ENCODE measurements around the gene DMD. TPM values are rescaled to one million over a fixed set of nuclear protein-coding genes. Genes with fewer than 3 reads are reported as not detected.

Gene DMD
- polyA plus RNA-seq, 3 donors from 2014 or later: not detected

DNA sequence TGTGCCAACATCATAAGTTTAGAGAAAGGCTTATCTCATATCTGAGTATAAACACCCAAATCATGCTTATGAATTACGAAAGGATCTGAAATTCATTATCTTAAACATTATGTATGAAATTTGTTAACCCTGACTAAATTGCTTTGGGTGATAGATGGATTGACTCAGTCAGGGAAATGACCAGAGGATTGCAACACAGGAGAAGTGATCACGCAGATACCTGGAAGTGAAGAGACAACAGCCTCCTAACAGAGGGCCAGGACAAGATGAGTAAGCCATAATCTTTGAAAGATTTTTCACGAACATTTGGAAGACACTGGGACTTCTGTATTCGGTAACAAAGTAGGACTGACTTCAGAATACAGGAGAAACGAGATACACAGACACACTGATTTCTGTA, 363.4 kb downstream of the DMD start:
- no peak overlapping the region for H3K27ac Mint-ChIP-seq
- peaks cover 0 to 2% (median 0%) of the 10 kb centered on the region in 3 donors for H3K27me3 Mint-ChIP-seq (ENCODE audit: low read depth in 3 of 3)
- H3K9me3 Mint-ChIP-seq: peaks cover 0 to 14% (median 9%) of the 10 kb centered on the region in 6 donors
- H3K36me3 Mint-ChIP-seq: no peaks in the 10 kb centered on the region
- H3K4me3 Mint-ChIP-seq: no peak overlapping the region
- H3K4me1 Mint-ChIP-seq: no peaks in the 10 kb centered on the region
- no peak for DNase-seq

DNA sequence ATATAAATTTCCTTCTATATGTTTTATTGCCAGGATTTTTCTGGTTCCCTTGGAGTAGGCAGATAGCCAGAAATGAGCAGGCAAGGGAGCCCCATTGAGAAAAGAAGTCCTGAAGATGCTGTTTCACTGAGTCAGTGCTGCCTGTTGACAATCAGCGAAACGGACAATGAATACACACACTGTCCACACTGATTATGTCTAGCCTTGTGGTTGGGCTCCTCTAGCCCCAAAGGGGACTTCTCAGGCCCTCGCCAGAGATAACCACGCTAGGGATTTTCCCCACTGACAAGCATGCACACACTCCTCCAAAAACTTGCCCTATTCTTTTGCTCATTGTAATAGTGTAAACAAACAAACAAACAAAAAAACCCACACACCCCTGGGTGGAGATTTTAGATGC, 369.3 kb downstream of the DMD start:
- no peaks in the 10 kb centered on the region for H3K4me1 Mint-ChIP-seq
- no peak overlapping the region for H3K27ac Mint-ChIP-seq
- H3K9me3 Mint-ChIP-seq: peaks cover 0 to 19% (median 9%) of the 10 kb centered on the region in 6 donors
- no peak for DNase-seq
- no peaks in the 10 kb centered on the region for H3K36me3 Mint-ChIP-seq
- H3K27me3 Mint-ChIP-seq (ENCODE audit: low read depth in 3 of 3): peaks cover 0 to 4% (median 0%) of the 10 kb centered on the region in 3 donors
- H3K4me3 Mint-ChIP-seq: no peak overlapping the region

DNA sequence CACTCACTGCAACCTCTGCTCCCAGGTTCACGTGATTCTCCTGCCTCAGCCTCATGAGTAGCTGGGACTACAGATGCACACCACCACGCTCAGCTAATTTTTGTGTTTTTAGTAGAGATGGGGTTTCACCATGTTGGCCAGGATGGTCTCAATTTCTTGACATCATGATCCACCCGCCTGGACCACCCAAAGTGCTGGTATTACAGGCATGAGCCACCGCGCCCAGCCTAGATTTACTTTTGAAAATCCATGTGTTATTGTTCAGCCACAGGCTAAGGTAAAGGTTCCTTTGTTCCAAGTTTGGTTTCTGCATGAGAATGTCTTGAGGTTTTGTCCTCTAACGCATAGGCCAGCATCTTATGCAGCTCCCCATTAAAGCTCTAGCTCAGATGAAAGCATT, 371.6 kb downstream of the DMD start:
- Mint-ChIP-seq H3K36me3 (no peaks in the 10 kb centered on the region), H3K4me3 (no peak overlapping the region), H3K27ac (no peak overlapping the region), H3K9me3 (peaks cover 0 to 25% (median 9%) of the 10 kb centered on the region in 6 donors), H3K27me3 (ENCODE audit: low read depth in 3 of 3) (peaks cover 0 to 4% (median 0%) of the 10 kb centered on the region in 3 donors), H3K4me1 (no peaks in the 10 kb centered on the region)
- DNase-seq: no peak

DNA sequence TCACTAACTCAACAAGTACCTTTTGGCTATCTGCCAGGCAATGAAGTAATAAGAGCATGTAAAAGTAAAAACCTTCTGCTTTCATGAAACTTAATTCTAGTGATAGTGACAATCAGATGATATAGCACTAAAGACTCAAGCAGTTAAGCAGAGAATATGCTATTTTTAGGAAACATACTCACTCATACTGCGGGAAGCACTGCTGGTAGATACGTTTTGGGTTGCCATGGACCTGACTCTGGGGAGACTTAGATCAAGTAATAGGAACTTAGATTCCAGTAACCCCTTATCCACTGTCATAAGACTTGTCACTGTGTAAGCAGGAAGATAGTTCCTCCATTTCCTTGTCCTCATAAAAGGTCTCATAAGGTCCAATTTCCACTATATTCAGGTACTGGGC, 386.3 kb downstream of the DMD start:
- Mint-ChIP-seq H3K9me3 (peaks cover 0 to 6% (median under 1%) of the 10 kb centered on the region in 6 donors), H3K36me3 (no peaks in the 10 kb centered on the region), H3K4me3 (no peak overlapping the region), H3K4me1 (no peaks in the 10 kb centered on the region), H3K27ac (no peak overlapping the region), H3K27me3 (ENCODE audit: low read depth in 3 of 3) (no peaks in the 10 kb centered on the region)
- no peak for DNase-seq

DNA sequence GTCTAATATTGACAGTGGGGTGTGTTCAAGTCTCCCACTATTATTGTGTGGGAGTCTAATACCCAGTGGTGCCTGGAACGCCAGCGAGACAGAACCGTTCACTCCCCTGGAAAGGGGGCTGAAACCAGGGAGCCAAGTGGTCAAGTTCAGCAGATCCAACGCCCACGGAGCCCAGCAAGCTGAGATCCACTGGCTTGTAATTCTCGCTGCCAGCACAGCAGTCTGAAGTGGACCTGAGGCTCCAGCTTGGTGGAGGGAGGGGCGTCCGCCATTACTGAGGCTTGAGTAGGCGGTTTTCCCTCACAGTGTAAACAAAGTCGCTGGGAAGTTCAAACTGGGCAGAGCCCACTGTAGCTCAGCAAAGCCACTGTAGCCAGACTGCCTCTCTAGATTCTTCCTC, 407.3 kb downstream of the DMD start:
- H3K4me3 Mint-ChIP-seq: no peak overlapping the region
- H3K27me3 Mint-ChIP-seq (ENCODE audit: low read depth in 3 of 3): peaks cover 0 to 6% (median 2%) of the 10 kb centered on the region in 3 donors
- peaks cover 0 to 11% (median 5%) of the 10 kb centered on the region in 6 donors for H3K9me3 Mint-ChIP-seq
- H3K36me3 Mint-ChIP-seq: no peaks in the 10 kb centered on the region
- H3K4me1 Mint-ChIP-seq: no peaks in the 10 kb centered on the region
- no peak overlapping the region for H3K27ac Mint-ChIP-seq
- DNase-seq: no peak

DNA sequence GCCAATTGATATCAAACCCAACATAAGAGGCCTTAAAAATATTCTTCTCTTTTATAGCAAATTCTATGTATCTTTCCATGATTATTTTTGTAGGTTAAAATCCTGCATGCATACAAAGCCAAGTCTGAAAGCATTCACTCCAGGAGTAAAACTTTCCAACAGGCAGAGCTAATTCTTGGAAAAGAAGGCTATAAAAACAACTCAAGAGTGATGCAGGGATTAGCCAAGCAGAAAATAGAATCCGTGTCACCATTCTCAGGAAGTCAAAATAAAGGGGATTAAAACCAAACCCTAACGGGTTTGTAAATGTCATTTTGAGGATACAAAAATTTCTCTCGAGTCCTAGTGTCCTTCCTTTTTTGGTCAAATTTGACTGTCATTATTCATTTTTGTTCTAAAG, 412.4 kb downstream of the DMD start:
- no peaks in the 10 kb centered on the region for H3K4me1 Mint-ChIP-seq
- peaks cover 0 to 2% (median 2%) of the 10 kb centered on the region in 3 donors for H3K27me3 Mint-ChIP-seq (ENCODE audit: low read depth in 3 of 3)
- peaks cover 0 to 11% (median 3%) of the 10 kb centered on the region in 6 donors for H3K9me3 Mint-ChIP-seq
- H3K36me3 Mint-ChIP-seq: no peaks in the 10 kb centered on the region
- no peak overlapping the region for H3K4me3 Mint-ChIP-seq
- no peak for DNase-seq
- H3K27ac Mint-ChIP-seq: no peak overlapping the region

DNA sequence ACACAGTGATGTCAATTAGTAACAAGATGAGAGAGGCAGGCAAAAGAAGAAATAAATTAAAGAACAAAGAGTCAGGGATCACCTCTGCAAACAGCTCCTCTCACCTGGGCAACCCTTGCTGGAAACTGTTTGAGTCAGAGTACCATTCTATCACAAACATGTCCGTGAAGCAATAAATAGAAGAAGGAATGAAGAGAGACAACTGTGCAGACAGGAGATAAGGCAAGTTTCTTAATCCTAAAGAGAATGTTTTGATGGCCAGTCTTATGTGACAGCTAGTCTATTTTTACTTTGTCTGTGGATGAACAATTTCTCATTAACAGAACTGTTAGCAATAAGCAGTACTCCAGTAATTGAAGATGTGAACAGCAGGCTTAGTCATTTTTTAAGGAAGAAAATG, 422.4 kb downstream of the DMD start:
- H3K4me1 Mint-ChIP-seq: no peaks in the 10 kb centered on the region
- peaks cover 0 to 5% (median 3%) of the 10 kb centered on the region in 6 donors for H3K9me3 Mint-ChIP-seq

DNA sequence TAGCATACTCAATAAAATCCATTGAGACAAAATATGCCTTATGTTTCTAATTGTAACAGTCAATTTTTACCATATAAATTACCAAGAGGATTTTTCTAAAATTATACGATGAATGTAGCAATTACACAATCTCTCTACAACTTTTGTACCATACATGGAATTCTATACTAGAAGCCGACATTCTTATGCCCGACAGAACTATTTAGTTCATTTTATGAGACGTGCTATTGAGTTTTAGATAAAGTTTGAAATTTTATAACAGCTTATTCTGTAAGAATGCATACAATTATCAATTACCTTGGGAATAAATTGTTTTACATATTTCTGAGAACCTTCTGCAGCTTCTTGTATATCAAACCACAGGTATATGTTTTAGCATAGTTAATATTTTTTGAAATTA, 431.2 kb downstream of the DMD start:
- Mint-ChIP-seq H3K27ac (no peak overlapping the region), H3K9me3 (peaks cover 0 to 8% (median 3%) of the 10 kb centered on the region in 6 donors), H3K36me3 (no peaks in the 10 kb centered on the region), H3K27me3 (ENCODE audit: low read depth in 3 of 3) (peaks cover 0 to 2% (median 0%) of the 10 kb centered on the region in 3 donors), H3K4me3 (no peak overlapping the region), H3K4me1 (no peaks in the 10 kb centered on the region)
- DNase-seq: no peak

More for the DNA sequence above, 422.4 kb downstream of the DMD start:
- no peak for DNase-seq
- H3K27me3 Mint-ChIP-seq (ENCODE audit: low read depth in 3 of 3): peaks cover 0 to 2% (median 2%) of the 10 kb centered on the region in 3 donors
- no peak overlapping the region for H3K27ac Mint-ChIP-seq
- H3K36me3 Mint-ChIP-seq: no peaks in the 10 kb centered on the region
- H3K4me3 Mint-ChIP-seq: no peak overlapping the region

DNA sequence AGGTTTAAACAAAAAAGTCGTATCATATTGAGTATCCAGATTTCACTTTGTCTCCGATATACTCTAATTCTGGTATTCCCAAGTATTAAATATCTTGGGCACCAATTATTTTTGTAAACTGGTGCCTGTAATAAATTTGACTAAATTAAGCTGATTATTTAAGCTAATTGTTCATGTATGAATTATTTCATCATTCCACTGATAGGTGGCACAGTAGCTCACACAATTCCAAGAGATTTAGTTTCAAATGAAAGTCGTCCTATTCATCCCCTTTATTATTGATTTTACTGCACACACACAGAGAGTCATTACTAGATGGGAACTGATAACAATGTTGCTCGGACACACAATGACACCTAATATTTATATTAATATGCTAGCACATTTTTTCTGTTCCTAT, 432.4 kb downstream of the DMD start:
- no peak overlapping the region for H3K27ac Mint-ChIP-seq
- no peak overlapping the region for H3K4me3 Mint-ChIP-seq
- H3K36me3 Mint-ChIP-seq: no peaks in the 10 kb centered on the region
- H3K27me3 Mint-ChIP-seq (ENCODE audit: low read depth in 3 of 3): peaks cover 0 to 2% (median 1%) of the 10 kb centered on the region in 3 donors
- DNase-seq: no peak
- no peaks in the 10 kb centered on the region for H3K4me1 Mint-ChIP-seq
- H3K9me3 Mint-ChIP-seq: peaks cover 0 to 8% (median 3%) of the 10 kb centered on the region in 6 donors

DNA sequence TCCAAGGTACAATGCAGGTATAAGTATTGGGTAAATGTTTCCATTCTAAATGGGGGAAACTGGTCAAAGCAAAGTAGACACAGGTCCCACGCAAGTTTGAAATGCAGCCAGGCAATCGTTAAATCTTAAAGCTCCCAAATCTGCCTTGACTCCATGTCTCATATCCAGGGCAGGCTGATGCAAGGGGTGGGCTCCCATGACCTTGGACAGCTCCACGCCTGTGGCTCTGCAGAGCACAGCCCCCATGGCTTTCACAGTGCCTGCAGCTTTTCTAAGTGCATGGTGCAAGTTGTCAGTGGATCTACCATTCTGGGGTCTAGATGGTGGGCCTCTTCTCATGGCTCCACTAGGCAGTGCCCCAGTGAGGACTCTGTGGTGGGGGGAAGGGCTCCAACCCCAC, 436.4 kb downstream of the DMD start:
- no peak overlapping the region for H3K4me3 Mint-ChIP-seq
- no peak for DNase-seq
- H3K36me3 Mint-ChIP-seq: no peaks in the 10 kb centered on the region
- H3K4me1 Mint-ChIP-seq: no peaks in the 10 kb centered on the region
- peaks cover 0 to 5% (median 2%) of the 10 kb centered on the region in 6 donors for H3K9me3 Mint-ChIP-seq
- no peak overlapping the region for H3K27ac Mint-ChIP-seq
- H3K27me3 Mint-ChIP-seq (ENCODE audit: low read depth in 3 of 3): peaks cover 0 to 1% (median 0%) of the 10 kb centered on the region in 3 donors

DNA sequence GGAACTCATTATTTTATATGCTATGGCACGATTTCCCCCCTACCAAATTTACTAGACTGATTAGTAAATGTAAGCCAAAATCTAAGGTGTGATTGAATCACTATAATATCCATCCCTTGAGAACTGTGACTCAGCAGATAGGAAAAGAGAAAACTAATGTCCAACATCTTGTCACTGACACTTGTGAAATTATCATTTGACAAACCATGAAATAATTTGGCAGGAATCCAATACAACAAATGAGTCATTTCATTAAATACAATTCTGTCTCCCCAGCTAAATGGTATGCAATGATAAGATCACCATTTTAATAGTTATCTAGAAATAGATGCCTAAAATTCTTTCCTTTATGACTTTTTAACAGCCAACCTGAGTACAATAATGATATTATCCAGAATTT, 462.3 kb downstream of the DMD start:
- Mint-ChIP-seq H3K9me3 (peaks cover 0 to 8% (median 5%) of the 10 kb centered on the region in 6 donors), H3K36me3 (no peaks in the 10 kb centered on the region), H3K4me3 (no peak overlapping the region), H3K27me3 (ENCODE audit: low read depth in 3 of 3) (peaks cover 0 to 2% (median 0%) of the 10 kb centered on the region in 3 donors), H3K4me1 (no peaks in the 10 kb centered on the region), H3K27ac (no peak overlapping the region)
- DNase-seq: no peak

DNA sequence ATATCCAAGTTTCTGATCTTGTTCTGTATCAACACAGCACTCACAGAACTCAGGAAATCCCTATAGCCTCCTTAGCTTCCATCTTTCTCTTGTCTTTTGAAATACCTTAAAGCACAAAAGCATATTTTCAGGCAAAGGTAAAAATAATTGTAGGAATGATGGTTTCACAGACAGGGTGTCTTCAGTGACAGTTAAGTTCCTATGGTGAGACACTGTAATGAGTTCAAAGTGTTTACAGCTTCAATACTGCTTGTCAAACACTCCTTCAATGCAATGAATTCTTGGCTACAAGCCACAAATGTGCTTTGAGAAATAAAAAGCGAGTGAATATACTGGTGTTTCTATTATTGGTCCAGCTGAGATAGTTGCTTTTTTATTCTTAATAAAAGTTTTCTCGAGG, 466.0 kb downstream of the DMD start:
- no peak for DNase-seq
- Mint-ChIP-seq H3K9me3 (peaks cover 0 to 8% (median 3%) of the 10 kb centered on the region in 6 donors), H3K4me3 (no peak overlapping the region), H3K27ac (no peak overlapping the region), H3K4me1 (no peaks in the 10 kb centered on the region), H3K27me3 (ENCODE audit: low read depth in 3 of 3) (peaks cover 0 to 4% (median 4%) of the 10 kb centered on the region in 3 donors), H3K36me3 (no peaks in the 10 kb centered on the region)

DNA sequence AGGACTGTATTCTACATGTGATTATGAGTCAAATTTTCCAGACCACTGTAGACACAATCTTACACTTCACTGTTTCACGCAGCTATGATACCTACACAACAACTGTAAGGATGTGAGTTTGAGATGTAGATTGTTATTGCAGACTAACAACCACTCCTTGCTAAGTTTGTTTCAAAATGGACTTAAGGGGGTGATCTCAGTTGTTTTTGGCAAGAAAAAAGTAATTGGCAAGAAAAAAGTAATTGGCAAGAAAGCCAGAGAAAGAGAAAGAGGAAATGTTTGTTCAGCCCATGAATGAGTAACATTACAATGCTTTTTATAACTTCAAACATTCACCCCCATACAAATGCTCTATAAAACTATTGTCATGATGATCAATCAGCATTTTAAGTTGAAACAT, 466.4 kb downstream of the DMD start:
- Mint-ChIP-seq H3K9me3 (peaks cover 0 to 9% (median 4%) of the 10 kb centered on the region in 6 donors), H3K27me3 (ENCODE audit: low read depth in 3 of 3) (peaks cover 0 to 4% (median 4%) of the 10 kb centered on the region in 3 donors), H3K36me3 (no peaks in the 10 kb centered on the region), H3K4me3 (no peak overlapping the region), H3K27ac (no peak overlapping the region), H3K4me1 (no peaks in the 10 kb centered on the region)
- DNase-seq: no peak

DNA sequence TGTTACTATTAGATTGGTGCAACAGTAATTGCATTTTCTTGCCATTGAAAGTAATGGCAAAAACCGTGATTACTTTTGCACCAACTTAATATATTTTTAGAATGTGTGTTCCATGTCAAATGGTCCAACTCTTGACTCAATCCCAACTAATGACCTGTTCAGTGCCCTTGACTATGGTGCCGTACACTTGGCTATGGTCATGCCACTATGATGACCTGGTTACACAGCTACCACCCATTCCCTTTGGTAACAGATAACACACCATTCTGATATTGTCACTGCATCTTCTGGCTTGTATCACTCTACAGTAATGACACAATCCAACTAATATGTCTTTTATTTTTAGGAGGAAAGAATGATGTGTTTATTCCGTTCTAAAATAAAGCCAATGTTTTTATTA, 469.4 kb downstream of the DMD start:
- DNase-seq: no peak
- no peak overlapping the region for H3K4me3 Mint-ChIP-seq
- H3K36me3 Mint-ChIP-seq: no peaks in the 10 kb centered on the region
- peaks cover 0 to 8% (median 4%) of the 10 kb centered on the region in 6 donors for H3K9me3 Mint-ChIP-seq
- H3K27me3 Mint-ChIP-seq (ENCODE audit: low read depth in 3 of 3): peaks cover 0 to 4% (median 4%) of the 10 kb centered on the region in 3 donors
- no peaks in the 10 kb centered on the region for H3K4me1 Mint-ChIP-seq
- H3K27ac Mint-ChIP-seq: no peak overlapping the region

DNA sequence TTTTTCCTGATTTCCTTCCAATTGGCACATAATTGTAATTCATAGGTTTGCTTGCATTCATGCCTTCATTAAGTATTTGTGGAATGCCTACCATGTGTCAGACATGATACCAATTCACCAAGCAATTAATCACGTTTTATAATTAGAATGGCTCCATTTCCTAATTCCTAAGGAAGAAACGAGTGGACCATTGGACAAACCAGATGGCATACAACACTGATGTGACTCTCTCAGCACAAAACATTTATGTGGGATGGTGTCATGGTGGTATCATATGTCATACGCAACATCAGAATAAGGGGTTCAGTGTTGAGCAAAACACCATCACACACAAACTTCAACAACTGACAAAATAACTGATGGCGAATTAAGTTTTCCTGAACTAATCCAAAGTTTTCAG, 502.8 kb downstream of the DMD start:
- peaks cover 0 to 5% (median 0%) of the 10 kb centered on the region in 6 donors for H3K9me3 Mint-ChIP-seq
- no peaks in the 10 kb centered on the region for H3K36me3 Mint-ChIP-seq
- H3K4me1 Mint-ChIP-seq: no peaks in the 10 kb centered on the region
- H3K4me3 Mint-ChIP-seq: no peak overlapping the region
- H3K27ac Mint-ChIP-seq: no peak overlapping the region
- no peak for DNase-seq
- peaks cover 0 to 2% (median 0%) of the 10 kb centered on the region in 3 donors for H3K27me3 Mint-ChIP-seq (ENCODE audit: low read depth in 3 of 3)

Measured in immature natural killer cell (primary cell).